Liver (tissue), 3 donors: Measurements from ENCODE around the gene RPL13A.

Experiments used
- EGR1 ChIP-seq, 2 donors: IDR thresholded peaks; 2 replicates each; pipeline ENCODE4 v1.6.1; 2016 to 2018; ENCODE audit warnings: antibody characterized with exemption in 2 of 2, low read depth in 2 of 2
- FOXA1 ChIP-seq: IDR thresholded peaks from 2 replicates; pipeline ENCODE4 v1.6.1; 2016; ENCODE audit warnings: antibody characterized with exemption
- GABPA ChIP-seq, 2 donors: IDR thresholded peaks in 1 of 2; conservative IDR thresholded peaks in 1 of 2; 2 replicates each; pipeline ENCODE4 v1.6.1; 2016; ENCODE audit warnings: antibody characterized with exemption in 2 of 2, mild to moderate bottlenecking in 1 of 2, moderate library complexity in 1 of 2
- HNF4G ChIP-seq: IDR thresholded peaks from 2 replicates; pipeline ENCODE4 v1.6.1; 2016; ENCODE audit warnings: antibody characterized with exemption
- JUND ChIP-seq, 2 donors: IDR thresholded peaks; 2 replicates each; pipeline ENCODE4 v1.6.1; 2016; ENCODE audit warnings: antibody characterized with exemption in 2 of 2
- RAD21 ChIP-seq, 2 donors: IDR thresholded peaks; 2 replicates each; pipeline ENCODE4 v1.6.1; 2016; ENCODE audit warnings: antibody characterized with exemption in 2 of 2, mild to moderate bottlenecking in 2 of 2
- SP1 ChIP-seq: IDR thresholded peaks from 2 replicates; pipeline ENCODE4 v1.6.1; 2018; ENCODE audit warnings: antibody characterized with exemption, mild to moderate bottlenecking
- TAF1 ChIP-seq: conservative IDR thresholded peaks from 2 replicates; pipeline ENCODE4 v1.6.1; 2016; ENCODE audit warnings: antibody characterized with exemption, mild to moderate bottlenecking
- YY1 ChIP-seq: IDR thresholded peaks from 2 replicates; pipeline ENCODE4 v1.6.1; 2016; ENCODE audit warnings: antibody characterized with exemption, mild to moderate bottlenecking
- TF ChIP-seq, protein P1 (sequence below): fragments of 150-350 bp; IDR thresholded peaks from 2 replicates; pipeline ENCODE4 v1.5.1; 2017; ENCODE audit warnings: improper control_type of control experiment, low read depth, low read length; ENCODE audit not compliant: missing input control
- TF ChIP-seq, protein P2 (sequence below): IDR thresholded peaks from 2 replicates; pipeline ENCODE4 v1.6.1; 2016; ENCODE audit warnings: antibody characterized with exemption, mild to moderate bottlenecking
- TF ChIP-seq, protein P3 (sequence below): IDR thresholded peaks from 2 replicates; pipeline ENCODE4 v1.6.1; 2016; ENCODE audit warnings: antibody characterized with exemption
- donor health status: healthy.
- donor health status: healthy.

DNA sequence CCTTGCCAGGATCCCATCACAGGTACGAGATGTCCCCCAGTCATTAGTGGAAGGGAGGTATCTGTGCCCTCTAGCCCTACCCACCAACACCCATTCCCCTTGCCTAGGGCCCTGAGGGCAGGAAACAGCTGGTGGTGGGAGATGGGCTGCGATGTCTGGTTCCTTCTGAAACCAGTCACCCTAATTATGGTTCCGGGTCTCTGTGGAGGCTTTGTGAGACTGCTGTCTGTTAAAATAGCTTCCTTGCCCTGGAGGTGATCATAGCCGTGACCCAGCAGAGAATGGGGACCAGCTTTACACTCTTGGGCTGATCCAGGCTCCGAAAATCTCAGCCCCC is 28.9 kb upstream of the RPL13A start:
- no peak for TF ChIP-seq EGR1 (IDR thresholded peaks at IDR 0.05; ENCODE audit: low read depth in 2 of 2)
- TF ChIP-seq, protein P1, sequence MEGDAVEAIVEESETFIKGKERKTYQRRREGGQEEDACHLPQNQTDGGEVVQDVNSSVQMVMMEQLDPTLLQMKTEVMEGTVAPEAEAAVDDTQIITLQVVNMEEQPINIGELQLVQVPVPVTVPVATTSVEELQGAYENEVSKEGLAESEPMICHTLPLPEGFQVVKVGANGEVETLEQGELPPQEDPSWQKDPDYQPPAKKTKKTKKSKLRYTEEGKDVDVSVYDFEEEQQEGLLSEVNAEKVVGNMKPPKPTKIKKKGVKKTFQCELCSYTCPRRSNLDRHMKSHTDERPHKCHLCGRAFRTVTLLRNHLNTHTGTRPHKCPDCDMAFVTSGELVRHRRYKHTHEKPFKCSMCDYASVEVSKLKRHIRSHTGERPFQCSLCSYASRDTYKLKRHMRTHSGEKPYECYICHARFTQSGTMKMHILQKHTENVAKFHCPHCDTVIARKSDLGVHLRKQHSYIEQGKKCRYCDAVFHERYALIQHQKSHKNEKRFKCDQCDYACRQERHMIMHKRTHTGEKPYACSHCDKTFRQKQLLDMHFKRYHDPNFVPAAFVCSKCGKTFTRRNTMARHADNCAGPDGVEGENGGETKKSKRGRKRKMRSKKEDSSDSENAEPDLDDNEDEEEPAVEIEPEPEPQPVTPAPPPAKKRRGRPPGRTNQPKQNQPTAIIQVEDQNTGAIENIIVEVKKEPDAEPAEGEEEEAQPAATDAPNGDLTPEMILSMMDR: no peak
- TF ChIP-seq, protein P2, sequence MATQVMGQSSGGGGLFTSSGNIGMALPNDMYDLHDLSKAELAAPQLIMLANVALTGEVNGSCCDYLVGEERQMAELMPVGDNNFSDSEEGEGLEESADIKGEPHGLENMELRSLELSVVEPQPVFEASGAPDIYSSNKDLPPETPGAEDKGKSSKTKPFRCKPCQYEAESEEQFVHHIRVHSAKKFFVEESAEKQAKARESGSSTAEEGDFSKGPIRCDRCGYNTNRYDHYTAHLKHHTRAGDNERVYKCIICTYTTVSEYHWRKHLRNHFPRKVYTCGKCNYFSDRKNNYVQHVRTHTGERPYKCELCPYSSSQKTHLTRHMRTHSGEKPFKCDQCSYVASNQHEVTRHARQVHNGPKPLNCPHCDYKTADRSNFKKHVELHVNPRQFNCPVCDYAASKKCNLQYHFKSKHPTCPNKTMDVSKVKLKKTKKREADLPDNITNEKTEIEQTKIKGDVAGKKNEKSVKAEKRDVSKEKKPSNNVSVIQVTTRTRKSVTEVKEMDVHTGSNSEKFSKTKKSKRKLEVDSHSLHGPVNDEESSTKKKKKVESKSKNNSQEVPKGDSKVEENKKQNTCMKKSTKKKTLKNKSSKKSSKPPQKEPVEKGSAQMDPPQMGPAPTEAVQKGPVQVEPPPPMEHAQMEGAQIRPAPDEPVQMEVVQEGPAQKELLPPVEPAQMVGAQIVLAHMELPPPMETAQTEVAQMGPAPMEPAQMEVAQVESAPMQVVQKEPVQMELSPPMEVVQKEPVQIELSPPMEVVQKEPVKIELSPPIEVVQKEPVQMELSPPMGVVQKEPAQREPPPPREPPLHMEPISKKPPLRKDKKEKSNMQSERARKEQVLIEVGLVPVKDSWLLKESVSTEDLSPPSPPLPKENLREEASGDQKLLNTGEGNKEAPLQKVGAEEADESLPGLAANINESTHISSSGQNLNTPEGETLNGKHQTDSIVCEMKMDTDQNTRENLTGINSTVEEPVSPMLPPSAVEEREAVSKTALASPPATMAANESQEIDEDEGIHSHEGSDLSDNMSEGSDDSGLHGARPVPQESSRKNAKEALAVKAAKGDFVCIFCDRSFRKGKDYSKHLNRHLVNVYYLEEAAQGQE: no peak
- TF ChIP-seq JUND (IDR thresholded peaks at IDR 0.05): no peak
- no peak for TF ChIP-seq RAD21 (IDR thresholded peaks at IDR 0.05)
- TF ChIP-seq HNF4G: no peak
- TF ChIP-seq, protein P3, sequence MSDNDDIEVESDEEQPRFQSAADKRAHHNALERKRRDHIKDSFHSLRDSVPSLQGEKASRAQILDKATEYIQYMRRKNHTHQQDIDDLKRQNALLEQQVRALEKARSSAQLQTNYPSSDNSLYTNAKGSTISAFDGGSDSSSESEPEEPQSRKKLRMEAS: no peak
- TF ChIP-seq GABPA (IDR thresholded peaks at IDR 0.05 in 1 of 2, conservative IDR thresholded peaks at IDR 0.05 in 1 of 2): no peak
- no peak for TF ChIP-seq FOXA1
- TF ChIP-seq YY1: no peak
- no peak for TF ChIP-seq SP1
- no peak for TF ChIP-seq TAF1
